Mesenchymal stem cell (in vitro differentiated cells and primary cell): ENCODE results near the gene HK1.

Source experiments
- DNase-seq: peaks from one replicate; pipeline ENCODE4 v3.0.0-alpha.2; 2013
- H2AFZ ChIP-seq: one replicate; pipeline ENCODE4 v1.6.1; 2013; ENCODE audit warnings: low read depth, mild to moderate bottlenecking, control low read depth, inconsistent platforms, low read length, moderate library complexity
- H2AK5ac ChIP-seq: 2 replicates; pipeline ENCODE4 v1.6.1; 2013; ENCODE audit warnings: low read length, moderate library complexity, mild to moderate bottlenecking, inconsistent platforms; ENCODE audit not compliant: severe bottlenecking
- H2BK120ac ChIP-seq: one replicate; pipeline ENCODE4 v1.6.1; 2013; ENCODE audit warnings: low read depth, mild to moderate bottlenecking, inconsistent platforms, low read length, moderate library complexity
- H2BK12ac ChIP-seq, 2 experiments: one replicate each; pipeline ENCODE4 v1.6.1; 2013; ENCODE audit warnings: inconsistent platforms in 2 of 2, low read length in 2 of 2, mild to moderate bottlenecking in 2 of 2, moderate library complexity in 2 of 2, control low read depth in 1 of 2
- H2BK15ac ChIP-seq: one replicate; pipeline ENCODE4 v1.6.1; 2013; ENCODE audit warnings: mild to moderate bottlenecking, low read depth, inconsistent platforms; ENCODE audit not compliant: poor library complexity, severe bottlenecking
- H2BK5ac ChIP-seq: 2 replicates; pipeline ENCODE4 v1.6.1; 2013; ENCODE audit warnings: low read depth, mild to moderate bottlenecking, low read length, control low read depth, inconsistent platforms; ENCODE audit not compliant: poor library complexity, severe bottlenecking
- H3K14ac ChIP-seq, 2 experiments: one replicate each; pipeline ENCODE4 v1.6.1; 2013; ENCODE audit warnings: inconsistent platforms in 2 of 2, low read length in 2 of 2, control low read depth in 1 of 2, mild to moderate bottlenecking in 1 of 2, moderate library complexity in 1 of 2
- H3K18ac ChIP-seq, 2 experiments: one replicate each; pipeline ENCODE4 v1.6.1; 2013; ENCODE audit warnings: inconsistent platforms in 2 of 2, low read length in 2 of 2, control low read depth in 1 of 2, low read depth in 1 of 2, mild to moderate bottlenecking in 1 of 2
- H3K23ac ChIP-seq, 2 experiments: one replicate each; pipeline ENCODE4 v1.6.1; 2013; ENCODE audit warnings: inconsistent platforms in 2 of 2, low read length in 2 of 2, mild to moderate bottlenecking in 2 of 2, moderate library complexity in 2 of 2, control low read depth in 1 of 2
- H3K27ac ChIP-seq: 2 replicates; pipeline ENCODE4 v1.5.1; 2013; ENCODE audit warnings: mild to moderate bottlenecking, moderate library complexity, low read length, control low read depth, inconsistent platforms; ENCODE audit not compliant: poor library complexity, severe bottlenecking
- H3K27me3 ChIP-seq, 2 experiments: 2 replicates each; pipeline versions ENCODE4 v1.6.1 to v1.7.0; 2013; ENCODE audit warnings: low read length in 2 of 2, mild to moderate bottlenecking in 2 of 2, moderate library complexity in 2 of 2, control low read depth in 1 of 2, inconsistent platforms in 1 of 2; ENCODE audit not compliant: control insufficient read depth in 1 of 2, insufficient read depth in 1 of 2
- H3K36me3 ChIP-seq, 2 experiments: 2 replicates each; pipeline versions ENCODE4 v1.6.1 to v1.7.0; 2013; ENCODE audit warnings: low read length in 2 of 2, control low read depth in 1 of 2, inconsistent platforms in 1 of 2, low read depth in 1 of 2, mild to moderate bottlenecking in 1 of 2; ENCODE audit not compliant: insufficient read depth in 2 of 2, control insufficient read depth in 1 of 2
- H3K4ac ChIP-seq, 2 experiments: one replicate each; pipeline ENCODE4 v1.6.1; 2013; ENCODE audit warnings: inconsistent platforms in 2 of 2, low read length in 2 of 2, mild to moderate bottlenecking in 2 of 2, moderate library complexity in 2 of 2, control low read depth in 1 of 2, low read depth in 1 of 2
- H3K4me1 ChIP-seq: 2 replicates; pipeline ENCODE4 v1.6.1; 2013; ENCODE audit warnings: low read depth, low read length, control low read depth; ENCODE audit not compliant: control insufficient read depth, insufficient read depth
- H3K4me2 ChIP-seq: 2 replicates; pipeline ENCODE4 v1.6.1; 2013; ENCODE audit warnings: low read length, mild to moderate bottlenecking, inconsistent platforms; ENCODE audit not compliant: poor library complexity, severe bottlenecking
- H3K4me3 ChIP-seq, 2 experiments: 2 replicates each; pipeline versions ENCODE4 v1.5.1 to v1.7.0; 2013; ENCODE audit warnings: low read length in 2 of 2, mild to moderate bottlenecking in 2 of 2, control low read depth in 1 of 2, low read depth in 1 of 2; ENCODE audit not compliant: insufficient read depth in 1 of 2
- H3K79me1 ChIP-seq: replicated peaks from 2 replicates; pipeline ENCODE4 v1.6.1; 2013; ENCODE audit warnings: mild to moderate bottlenecking, control low read depth, low read length, inconsistent platforms; ENCODE audit not compliant: poor library complexity, severe bottlenecking
- H3K9ac ChIP-seq: 2 replicates; pipeline ENCODE4 v1.7.0; 2013; ENCODE audit warnings: mild to moderate bottlenecking, low read length, moderate library complexity
- H3K9me3 ChIP-seq: 2 replicates; pipeline ENCODE4 v1.7.0; 2013; ENCODE audit warnings: mild to moderate bottlenecking, low read length; ENCODE audit not compliant: control insufficient read depth
- H4K8ac ChIP-seq: one replicate; pipeline ENCODE4 v1.6.1; 2013; ENCODE audit warnings: inconsistent platforms, mild to moderate bottlenecking, low read length, moderate library complexity
- H4K91ac ChIP-seq: one replicate; pipeline ENCODE4 v1.6.1; 2013; ENCODE audit warnings: mild to moderate bottlenecking, low read length, inconsistent platforms
- WGBS: methylation state at CpG from one replicate; pipeline ENCODE4 v1.1.7; 2013; ENCODE audit warnings: mixed read lengths; 5-methylcytosine and 5-hydroxymethylcytosine counted together

The HK1 gene

GRCh38 chr10:69401416-69401815 lies 123.1 kb downstream of the HK1 start:
- H4K91ac ChIP-seq: no peak overlapping the region
- no peaks in the 10 kb centered on the region for H3K9me3 ChIP-seq
- H3K14ac ChIP-seq: peak overlapping the region in 1 of 2 experiments; percentile 82
- no peak overlapping the region for H4K8ac ChIP-seq
- H3K18ac ChIP-seq: no peak overlapping the region
- no peak overlapping the region for H2BK5ac ChIP-seq
- no peak overlapping the region for H2BK120ac ChIP-seq
- no peak overlapping the region for H2BK15ac ChIP-seq
- no peak overlapping the region for H3K23ac ChIP-seq
- H3K79me1 ChIP-seq: peaks cover 10% of the 10 kb centered on the region
- H2AK5ac ChIP-seq: no peak overlapping the region
- H3K4ac ChIP-seq: no peak overlapping the region
- peak overlapping the region in 1 of 2 experiments; percentile 48 for H2BK12ac ChIP-seq
- H3K4me1 ChIP-seq: peaks cover 5% of the 10 kb centered on the region
- H3K4me2 ChIP-seq: no peak overlapping the region
- 96% methylated on average over 9 of the region's 11 CpGs for WGBS
- H3K4me3 ChIP-seq: no peak overlapping the region
- no peak overlapping the region for H3K27ac ChIP-seq
- DNase-seq: no peak
- H3K27me3 ChIP-seq: no peaks in the 10 kb centered on the region
- no peak overlapping the region for H2AFZ ChIP-seq
- peaks cover 57 to 62% of the 10 kb centered on the region in 2 experiments for H3K36me3 ChIP-seq
- no peak overlapping the region for H3K9ac ChIP-seq

DNA sequence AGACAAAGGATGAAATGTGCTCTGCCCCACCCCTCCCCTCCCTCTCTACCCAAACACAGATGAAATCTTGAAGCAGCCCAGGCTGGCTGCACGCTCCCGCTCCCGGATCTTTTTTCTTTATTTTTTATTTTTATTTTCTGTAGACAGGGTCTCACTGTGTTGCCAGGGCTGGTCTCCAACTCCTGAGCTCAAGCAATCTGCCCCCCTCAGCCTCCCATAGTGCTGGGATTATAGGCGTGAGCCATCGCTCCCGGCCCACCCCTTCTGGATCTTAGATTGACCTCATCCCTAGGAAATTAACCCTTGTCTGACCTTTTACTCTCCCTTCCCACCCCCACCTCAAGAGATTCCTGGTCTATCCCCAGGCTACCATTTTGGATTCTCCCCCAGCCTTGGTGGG lies 124.1 kb downstream of the HK1 start:
- Histone ChIP-seq H2BK12ac (no peak overlapping the region), H4K91ac (no peak overlapping the region), H3K79me1 (peaks cover 8% of the 10 kb centered on the region), H3K4me1 (peaks cover 9% of the 10 kb centered on the region), H2BK120ac (no peak overlapping the region), H3K27ac (no peak overlapping the region), H3K14ac (no peak overlapping the region), H4K8ac (no peak overlapping the region), H2AFZ (no peak overlapping the region), H3K18ac (no peak overlapping the region), H3K4me2 (no peak overlapping the region), H2BK5ac (no peak overlapping the region), H3K4me3 (no peak overlapping the region), H2BK15ac (no peak overlapping the region), H3K4ac (no peak overlapping the region), H3K9me3 (no peaks in the 10 kb centered on the region), H3K27me3 (no peaks in the 10 kb centered on the region), H3K9ac (no peak overlapping the region), H2AK5ac (no peak overlapping the region), H3K36me3 (peaks cover 53% of the 10 kb centered on the region in 2 experiments), H3K23ac (no peak overlapping the region)
- DNase-seq: no peak
- WGBS: 95% methylated on average over 6 of the region's 6 CpGs

DNA sequence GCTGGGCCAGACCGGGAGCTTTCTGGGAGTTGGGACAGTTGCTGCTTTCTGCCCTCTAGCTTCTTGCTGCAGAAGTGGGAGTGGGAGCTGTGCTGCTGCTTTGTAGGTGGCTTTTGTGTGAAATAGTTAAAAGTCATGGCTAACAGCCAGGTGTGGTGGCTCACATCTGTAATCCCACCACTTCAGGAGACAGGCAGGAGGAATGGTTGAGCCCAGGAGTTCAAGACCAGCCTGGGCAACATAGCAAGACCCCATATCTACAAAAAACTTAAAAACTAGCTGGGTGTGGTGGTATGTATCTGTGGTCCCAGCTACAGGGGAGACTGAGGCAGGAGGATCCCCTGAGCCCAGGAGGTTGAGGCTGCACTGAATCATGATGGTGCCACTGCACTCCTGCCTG lies 124.8 kb downstream of the HK1 start:
- H4K91ac ChIP-seq: no peak overlapping the region
- no peak overlapping the region for H3K4me2 ChIP-seq
- no peak overlapping the region for H3K27ac ChIP-seq
- H3K23ac ChIP-seq: no peak overlapping the region
- H3K27me3 ChIP-seq: no peaks in the 10 kb centered on the region
- H2BK12ac ChIP-seq: no peak overlapping the region
- DNase-seq: no peak
- H3K14ac ChIP-seq: no peak overlapping the region
- no peak overlapping the region for H4K8ac ChIP-seq
- H2AFZ ChIP-seq: no peak overlapping the region
- no peak overlapping the region for H2AK5ac ChIP-seq
- H2BK5ac ChIP-seq: no peak overlapping the region
- H3K79me1 ChIP-seq: peaks cover 8% of the 10 kb centered on the region
- peaks cover 9% of the 10 kb centered on the region for H3K4me1 ChIP-seq
- H3K4ac ChIP-seq: no peak overlapping the region
- H3K4me3 ChIP-seq: no peak overlapping the region
- 100% methylated on average over 1 of the region's 1 CpG for WGBS
- H2BK120ac ChIP-seq: no peak overlapping the region
- no peak overlapping the region for H2BK15ac ChIP-seq
- H3K18ac ChIP-seq: no peak overlapping the region
- peak overlapping the region; percentile 30 for H3K9ac ChIP-seq
- no peaks in the 10 kb centered on the region for H3K9me3 ChIP-seq
- peaks cover 49 to 53% of the 10 kb centered on the region in 2 experiments for H3K36me3 ChIP-seq

GRCh38 chr10:69403519-69403918 lies 125.2 kb downstream of the HK1 start:
- Histone ChIP-seq H3K36me3 (peaks cover 48 to 51% of the 10 kb centered on the region in 2 experiments), H2BK12ac (no peak overlapping the region), H2BK120ac (no peak overlapping the region), H3K4ac (no peak overlapping the region), H2BK15ac (no peak overlapping the region), H3K27me3 (no peaks in the 10 kb centered on the region), H2BK5ac (no peak overlapping the region), H4K8ac (no peak overlapping the region), H3K23ac (no peak overlapping the region), H3K4me2 (no peak overlapping the region), H2AFZ (no peak overlapping the region), H3K4me3 (no peak overlapping the region), H3K14ac (no peak overlapping the region), H4K91ac (no peak overlapping the region), H3K79me1 (peaks cover 8% of the 10 kb centered on the region), H3K4me1 (peaks cover 9% of the 10 kb centered on the region), H3K27ac (no peak overlapping the region), H3K9ac (peak overlapping the region; percentile 33), H2AK5ac (no peak overlapping the region), H3K18ac (no peak overlapping the region), H3K9me3 (no peaks in the 10 kb centered on the region)
- no peak for DNase-seq
- 81% methylated on average over 3 of the region's 3 CpGs for WGBS
